ENCODE measurements around the gene CSRP3.

- no peak for TF ChIP-seq EZH2 (IDR thresholded peaks at IDR 0.05; ENCODE audit: borderline replicate concordance, low read length)
- TF ChIP-seq CTCF (IDR thresholded peaks at IDR 0.05; ENCODE audit: low read length): no peak
Measured at GRCh38 chr11:19194620-19195308, 7.0 kb downstream of the CSRP3 start.

Measured in OCI-LY1 (cell line).